Activated CD8-positive, alpha-beta memory T cell treated with anti-CD3 and anti-CD28 coated beads for 4 hours (primary cell): ENCODE measurements around the gene ARHGAP15.
"Not testable (repeated sequence)": the region's sequence is repeated elsewhere in the genome, so short reads cannot be mapped to it uniquely, and the experiment has no call there.

Source experiments
- DNase-seq, 2 donors: peaks; one replicate each; pipeline ENCODE4 v3.0.0-alpha.2; 2020; ENCODE audit warnings: low read depth in 2 of 2

Gene ARHGAP15

GRCh38 chr2:143128681-143129580 is at the start of gene ARHGAP15:
TSS of gene ARHGAP15 (plus strand) at chr2:143129419.
- peak; percentile 40 to 61 for DNase-seq

- DNase-seq = no peak
Observed at GRCh38 chr2:143081616-143082015, 47.6 kb upstream of the ARHGAP15 start.

- DNase-seq = no peak
Observed at GRCh38 chr2:143083636-143084035, 45.6 kb upstream of the ARHGAP15 start.

- DNase-seq = no peak
Observed at GRCh38 chr2:143084462-143084861, 44.8 kb upstream of the ARHGAP15 start.

- no peak for DNase-seq
Observed at GRCh38 chr2:143085125-143085784, 44.0 kb upstream of the ARHGAP15 start.

GRCh38 chr2:143087033-143087432 is 42.2 kb upstream of the ARHGAP15 start:
- DNase-seq = no peak

GRCh38 chr2:143088388-143088787 is 40.8 kb upstream of the ARHGAP15 start:
- no peak for DNase-seq

- not testable (repeated sequence) for DNase-seq
Observed at GRCh38 chr2:143089520-143089919, 39.7 kb upstream of the ARHGAP15 start.

GRCh38 chr2:143110758-143111428 is 18.3 kb upstream of the ARHGAP15 start:
- DNase-seq = peak; percentile 24 to 36

GRCh38 chr2:143117225-143117624 is 12.0 kb upstream of the ARHGAP15 start:
- no peak for DNase-seq

GRCh38 chr2:143121079-143121478 is 8.1 kb upstream of the ARHGAP15 start:
- DNase-seq = no peak

- no peak for DNase-seq
Observed at GRCh38 chr2:143121957-143122356, 7.3 kb upstream of the ARHGAP15 start.

- DNase-seq = no peak
Observed at GRCh38 chr2:143123911-143124310, 5.3 kb upstream of the ARHGAP15 start.

GRCh38 chr2:143124445-143124844 is 4.8 kb upstream of the ARHGAP15 start:
- no peak for DNase-seq

GRCh38 chr2:143125717-143126116 is 3.5 kb upstream of the ARHGAP15 start:
- no peak for DNase-seq

GRCh38 chr2:143132355-143132754 is 3.1 kb downstream of the ARHGAP15 start:
- no peak for DNase-seq

- DNase-seq = no peak
Observed at GRCh38 chr2:143133783-143134182, 4.6 kb downstream of the ARHGAP15 start.

- DNase-seq = no peak
Observed at GRCh38 chr2:143138292-143138691, 9.1 kb downstream of the ARHGAP15 start.

- no peak for DNase-seq
Observed at GRCh38 chr2:143139835-143140393, 10.7 kb downstream of the ARHGAP15 start.

- no peak for DNase-seq
Observed at GRCh38 chr2:143140864-143141661, 11.8 kb downstream of the ARHGAP15 start.

GRCh38 chr2:143142598-143142997 is 13.4 kb downstream of the ARHGAP15 start:
- DNase-seq = no peak
